ENCODE results near the gene SLFN11. TPM values are rescaled to one million over a fixed set of nuclear protein-coding genes. Genes with fewer than 3 reads are reported as not detected.
"Not testable (repeated sequence)": the region's sequence is repeated elsewhere in the genome, so short reads cannot be mapped to it uniquely, and the experiment has no call there.

Gene SLFN11
- total RNA-seq, 2 donors from 2014 or later, result 19.8 to 20.8 TPM

DNA sequence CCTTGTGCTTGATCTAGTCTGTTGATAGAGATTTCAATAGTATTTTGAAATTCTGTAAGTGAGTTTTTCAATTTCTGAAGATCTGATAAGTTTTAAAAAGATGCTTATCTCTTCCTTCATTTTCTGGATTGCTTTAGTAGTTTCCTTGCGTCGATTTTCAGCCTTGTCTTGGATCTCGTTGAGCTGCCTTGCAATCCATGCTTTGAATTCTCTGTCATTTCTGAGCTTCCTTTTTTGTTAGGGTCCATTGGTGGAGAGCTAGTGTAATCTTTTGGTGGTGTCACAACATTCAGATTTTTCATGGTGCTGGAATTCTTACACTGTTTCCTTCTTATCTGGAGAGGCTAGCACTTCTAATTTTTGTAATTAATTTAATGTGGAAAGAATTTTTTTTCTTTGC lies 61.1 kb downstream of the SLFN11 start:
- no peak for DNase-seq (ENCODE audit: low spot score)
- Histone ChIP-seq H3K27me3 (no peaks in the 10 kb centered on the region), H3K4me1 (peaks cover 0 to 32% of the 10 kb centered on the region in 2 donors), H3K4me3 (no peak overlapping the region), H3K36me3 (no peaks in the 10 kb centered on the region), H3K9me3 (peaks cover 0 to 3% of the 10 kb centered on the region in 2 donors), H3K27ac (no peak overlapping the region)
- TF ChIP-seq, protein P1, sequence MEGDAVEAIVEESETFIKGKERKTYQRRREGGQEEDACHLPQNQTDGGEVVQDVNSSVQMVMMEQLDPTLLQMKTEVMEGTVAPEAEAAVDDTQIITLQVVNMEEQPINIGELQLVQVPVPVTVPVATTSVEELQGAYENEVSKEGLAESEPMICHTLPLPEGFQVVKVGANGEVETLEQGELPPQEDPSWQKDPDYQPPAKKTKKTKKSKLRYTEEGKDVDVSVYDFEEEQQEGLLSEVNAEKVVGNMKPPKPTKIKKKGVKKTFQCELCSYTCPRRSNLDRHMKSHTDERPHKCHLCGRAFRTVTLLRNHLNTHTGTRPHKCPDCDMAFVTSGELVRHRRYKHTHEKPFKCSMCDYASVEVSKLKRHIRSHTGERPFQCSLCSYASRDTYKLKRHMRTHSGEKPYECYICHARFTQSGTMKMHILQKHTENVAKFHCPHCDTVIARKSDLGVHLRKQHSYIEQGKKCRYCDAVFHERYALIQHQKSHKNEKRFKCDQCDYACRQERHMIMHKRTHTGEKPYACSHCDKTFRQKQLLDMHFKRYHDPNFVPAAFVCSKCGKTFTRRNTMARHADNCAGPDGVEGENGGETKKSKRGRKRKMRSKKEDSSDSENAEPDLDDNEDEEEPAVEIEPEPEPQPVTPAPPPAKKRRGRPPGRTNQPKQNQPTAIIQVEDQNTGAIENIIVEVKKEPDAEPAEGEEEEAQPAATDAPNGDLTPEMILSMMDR (IDR thresholded peaks at IDR 0.05), result no peak

GRCh38 chr17:35309345-35309744 lies 64.1 kb downstream of the SLFN11 start:
- not testable (repeated sequence) for H3K4me3 ChIP-seq; H3K9me3 ChIP-seq; H3K36me3 ChIP-seq; DNase-seq (ENCODE audit: low spot score); H3K27me3 ChIP-seq; H3K27ac ChIP-seq
- H3K4me1 ChIP-seq, result peaks cover 0 to 15% of the 10 kb centered on the region in 2 donors

Other genes with a start within 250 kb of the SLFN11 start
- 1 to 10 TPM; 3.6 to 8.2 TPM for gene NLE1, start 231.3 kb downstream of the SLFN11 start, total RNA-seq
- 100 to 1,000 TPM; 118 to 131 TPM for gene UNC45B, start 225.8 kb downstream of the SLFN11 start, total RNA-seq
- not detected for gene SLC35G3, start 179.2 kb downstream of the SLFN11 start, total RNA-seq
- gene SLFN5, start 130.5 kb downstream of the SLFN11 start, total RNA-seq, result 10 to 100 TPM; 11.1 to 12.9 TPM
- gene SLFN12, start 58.9 kb upstream of the SLFN11 start, total RNA-seq, result 1 to 10 TPM; 3.4 to 3.6 TPM
- gene SLFN13, start 75.1 kb upstream of the SLFN11 start, total RNA-seq, result 1 to 10 TPM; 1.1 to 1.3 TPM
- under 1 TPM; 0.22 to 0.59 TPM for gene SLFN12L, start 164.1 kb upstream of the SLFN11 start, total RNA-seq
- not detected for gene SLFN14, start 187.2 kb upstream of the SLFN11 start, total RNA-seq
- 1 to 10 TPM; 8.7 to 8.9 TPM for gene PEX12, start 204.9 kb upstream of the SLFN11 start, total RNA-seq
- gene AP2B1, start 213.7 kb upstream of the SLFN11 start, total RNA-seq, result 10 to 100 TPM; 79.8 to 80.1 TPM